ENCODE data around the gene TTC5.
"Not testable (repeated sequence)": the region's sequence is repeated elsewhere in the genome, so short reads cannot be mapped to it uniquely, and the experiment has no call there.

TTC5 gene

DNA sequence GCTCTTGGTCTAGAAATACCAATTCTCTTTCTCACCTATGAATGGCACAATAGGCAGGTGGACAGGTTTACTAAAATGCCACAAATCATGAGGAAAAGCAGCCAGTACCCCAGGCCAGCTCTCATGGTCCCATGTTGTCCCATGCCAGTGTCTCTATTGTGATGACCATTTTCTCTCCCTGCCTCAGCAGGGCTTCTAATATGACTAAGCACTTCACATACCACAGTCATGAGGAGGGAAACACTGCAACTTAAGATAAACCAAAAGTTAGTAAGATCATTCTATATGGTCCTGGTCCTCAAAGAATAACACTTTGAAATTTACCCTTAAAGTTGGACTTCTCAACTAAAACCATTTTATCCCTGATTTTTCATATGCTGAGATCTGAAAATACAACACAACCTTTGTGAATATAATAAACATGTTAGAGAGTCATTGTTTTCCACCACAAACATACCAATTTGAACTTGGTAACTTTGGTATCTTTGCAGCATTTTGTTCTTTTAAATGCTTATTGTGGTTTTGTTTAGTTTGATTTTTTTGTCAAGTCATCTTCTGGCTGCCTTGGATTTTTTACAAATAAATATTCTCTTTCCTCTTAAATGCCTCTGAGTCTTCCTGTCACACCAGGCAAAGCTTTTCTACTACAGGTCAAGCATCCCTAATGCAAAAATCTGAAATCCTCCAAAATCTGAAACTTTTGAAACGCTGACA lies 3.6 kb downstream of the TTC5 start:
- no peak for DNase-seq

DNA sequence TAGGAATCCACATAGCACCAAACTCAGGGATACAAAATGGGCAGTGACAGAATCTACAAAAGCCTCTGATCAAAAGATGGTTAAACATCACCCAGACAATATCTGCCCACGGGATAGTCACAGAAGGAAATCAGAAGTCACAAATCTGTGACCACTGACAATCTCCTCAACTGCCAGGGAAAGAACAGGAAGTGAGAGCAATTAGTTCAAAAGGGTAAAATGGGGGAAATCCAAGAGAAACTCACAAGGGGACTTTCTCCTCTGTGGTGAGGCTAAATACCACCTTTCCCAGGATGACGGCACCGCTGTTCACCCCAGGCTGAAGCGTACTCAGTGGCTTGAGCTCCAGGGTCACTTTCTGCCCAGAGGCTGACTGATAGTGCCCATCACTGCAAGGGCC lies 10.7 kb downstream of the TTC5 start:
- DNase-seq, result no peak

DNA sequence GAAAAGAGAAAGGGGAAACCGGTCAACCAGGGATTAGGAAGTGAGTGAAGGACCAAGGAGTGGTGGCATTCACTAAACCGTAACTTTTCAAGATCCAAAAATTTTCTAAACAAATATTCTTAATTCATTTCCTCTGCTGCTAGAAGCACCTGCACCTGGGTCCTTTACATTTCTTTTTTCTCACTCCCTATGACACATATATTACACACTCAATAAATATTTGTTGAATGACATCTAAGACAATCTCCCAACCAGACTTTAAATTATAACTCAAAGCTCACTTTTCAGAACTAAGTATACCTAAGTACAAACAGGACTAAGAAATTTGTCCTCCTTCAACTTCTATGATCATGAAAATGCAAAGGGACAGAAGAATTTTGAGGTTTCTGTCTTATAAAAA lies 11.1 kb downstream of the TTC5 start:
- no peak for DNase-seq

DNA sequence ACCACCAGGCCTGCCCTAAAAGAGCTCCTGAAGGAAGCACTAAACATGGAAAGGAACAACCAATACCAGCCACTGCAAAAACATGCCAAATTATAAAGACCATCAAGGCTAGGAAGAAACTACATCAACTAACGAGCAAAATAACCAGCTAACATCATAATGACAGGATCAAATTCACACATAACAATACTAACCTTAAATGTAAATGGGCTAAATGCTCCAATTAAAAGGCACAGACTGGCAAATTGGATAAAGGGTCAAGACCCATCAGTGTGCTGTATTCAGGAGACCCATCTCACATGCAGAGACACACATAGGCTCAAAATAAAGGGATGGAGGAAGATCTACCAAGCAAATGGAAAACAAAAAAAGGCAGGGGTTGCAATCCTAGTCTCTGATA lies 23.8 kb downstream of the TTC5 start:
- not testable (repeated sequence) for DNase-seq

DNA sequence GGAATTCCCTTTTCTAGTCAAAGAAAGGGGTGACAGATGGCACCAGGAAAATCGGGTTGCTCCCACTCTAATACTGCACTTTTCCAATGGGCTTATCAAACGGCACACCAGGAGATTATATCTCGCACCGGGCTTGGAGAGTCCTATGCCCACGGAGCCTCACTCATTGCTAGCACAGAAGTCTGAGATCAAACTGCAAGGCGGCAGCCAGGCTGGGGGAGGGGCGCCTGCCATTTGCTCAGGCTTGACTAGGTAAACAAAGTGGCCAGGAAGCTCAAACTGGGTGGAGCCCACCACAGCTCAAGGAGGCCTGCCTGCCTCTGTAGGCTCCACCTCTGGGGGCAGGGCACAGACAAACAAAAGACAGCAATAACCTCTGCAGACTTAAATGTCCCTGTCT lies 25.5 kb downstream of the TTC5 start:
- not testable (repeated sequence) for DNase-seq

DNA sequence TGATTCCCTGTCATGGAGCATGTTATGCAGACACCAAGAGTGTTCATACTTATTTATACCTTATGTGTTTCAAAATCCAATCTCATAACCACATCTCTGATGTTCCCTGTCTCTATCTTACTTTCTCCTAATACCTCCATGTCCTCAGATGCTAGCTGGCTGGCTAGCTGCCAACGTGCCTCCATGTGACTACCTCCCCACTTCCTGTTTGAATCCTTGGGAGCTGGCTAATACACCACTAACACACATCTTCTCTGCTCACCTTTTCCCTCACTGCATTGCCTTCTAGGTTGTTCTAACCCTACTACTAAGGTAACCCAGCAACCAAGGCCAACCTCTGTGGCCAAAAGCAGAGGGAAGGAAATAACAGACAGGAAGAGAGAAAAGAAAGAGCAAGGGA lies 27.3 kb downstream of the TTC5 start:
- no peak for DNase-seq

DNA sequence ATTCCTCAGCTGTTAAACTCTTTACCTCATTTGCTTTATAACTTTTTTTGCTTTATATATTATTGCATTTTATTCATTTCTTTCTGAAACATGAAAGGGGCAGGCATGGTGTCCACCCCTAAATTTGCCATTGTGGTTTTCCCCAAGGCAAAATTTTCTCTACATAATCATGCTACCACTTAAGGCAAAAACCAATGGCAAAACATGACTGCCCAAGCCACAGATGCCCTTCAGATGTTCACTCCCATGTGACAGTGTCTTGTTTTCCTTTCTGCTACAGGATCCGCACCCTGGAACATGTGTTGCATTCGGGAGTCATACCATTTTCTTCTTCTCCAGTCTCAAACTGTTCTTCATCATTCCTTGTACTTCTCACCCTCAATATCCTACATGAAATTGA lies 28.3 kb downstream of the TTC5 start:
- no peak for DNase-seq

DNA sequence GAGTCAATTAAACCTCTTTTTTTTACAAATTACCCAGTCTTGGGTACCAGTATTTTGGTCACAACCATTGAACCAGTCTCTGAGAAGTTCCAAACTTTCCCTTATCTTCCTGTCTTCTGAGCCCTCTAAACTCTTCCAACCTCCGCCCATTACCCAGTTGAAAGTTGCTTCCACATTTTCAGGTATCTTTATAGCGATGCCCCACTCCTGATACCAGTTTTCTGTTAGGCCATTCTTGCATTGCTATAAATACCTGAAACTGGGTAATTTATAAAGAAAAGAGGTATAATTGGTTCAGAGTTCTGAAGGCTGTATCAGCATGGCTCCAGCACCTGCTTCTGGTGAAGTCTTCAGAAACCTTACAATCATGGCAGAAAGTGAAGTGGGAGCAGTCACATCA lies 31.7 kb downstream of the TTC5 start:
- no peak for DNase-seq

DNA sequence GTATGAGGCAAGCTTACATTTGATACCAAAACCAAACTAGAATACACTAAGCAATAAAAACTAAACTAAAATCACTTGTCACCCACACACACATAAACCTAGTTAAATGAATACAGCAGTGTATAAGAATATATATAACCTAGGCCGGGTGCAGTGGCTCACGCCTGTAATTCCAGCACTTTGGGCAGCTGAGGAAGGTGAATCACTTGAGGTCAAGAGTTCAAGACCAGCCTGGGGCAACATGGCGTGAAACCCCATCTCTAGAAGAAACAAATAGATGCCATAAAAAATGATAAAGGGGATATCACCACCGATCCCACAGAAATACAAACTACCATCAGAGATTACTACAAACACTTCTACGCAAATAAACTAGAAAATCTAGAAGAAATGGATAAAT lies 41.4 kb downstream of the TTC5 start:
- not testable (repeated sequence) for DNase-seq

DNA sequence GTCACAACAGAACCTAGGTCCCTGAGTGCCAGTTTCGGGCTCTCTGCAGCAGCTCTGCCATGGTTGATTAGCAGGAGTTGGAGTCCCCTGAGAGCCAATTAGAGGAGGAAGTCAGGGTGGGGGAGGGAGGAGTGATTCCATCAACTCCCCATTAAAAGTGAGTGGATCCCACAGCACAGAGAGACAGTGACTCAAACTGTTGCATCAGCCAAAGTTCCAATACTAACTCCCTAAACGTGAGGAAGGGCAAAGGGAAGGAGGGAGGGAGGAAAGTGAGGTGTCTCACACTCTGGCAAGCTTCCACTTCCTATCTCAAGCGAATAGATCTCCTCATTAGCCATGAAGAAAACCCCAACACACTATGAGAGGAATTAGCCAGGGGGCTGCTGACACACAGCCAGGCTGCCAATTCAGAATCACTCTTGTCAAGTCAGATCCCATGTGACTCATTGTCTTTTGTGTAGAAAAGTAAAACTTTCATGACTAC lies 43.1 kb downstream of the TTC5 start:
- DNase-seq, result no peak

DNA sequence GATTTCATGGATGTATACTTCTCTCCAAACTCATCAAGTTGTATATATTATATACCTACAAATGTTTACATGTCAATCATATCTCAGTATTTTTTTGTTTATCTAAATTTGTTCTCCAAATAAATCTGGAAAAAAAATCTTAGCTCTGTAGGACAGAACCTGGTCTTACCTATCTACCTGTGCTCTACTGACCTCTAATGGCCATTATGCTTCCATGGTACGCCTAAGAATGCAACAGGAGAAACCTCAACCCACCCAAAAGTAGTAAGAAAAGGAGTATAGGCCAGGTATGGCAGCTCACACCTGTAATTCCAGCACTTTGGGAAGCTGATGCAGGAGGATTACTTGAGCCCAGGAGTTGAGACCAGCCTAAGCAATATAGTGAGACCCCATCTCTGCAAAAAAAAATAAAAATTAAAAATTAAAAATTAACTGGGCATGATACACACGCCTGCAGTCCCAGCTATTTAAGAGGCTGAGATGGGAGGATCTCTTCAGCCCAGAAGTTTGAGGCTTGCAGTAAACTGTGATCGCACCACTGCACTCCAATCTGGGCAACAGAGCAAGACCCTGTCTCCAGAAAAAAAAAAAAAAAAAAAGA lies 58.0 kb downstream of the TTC5 start:
- DNase-seq, result peak in 1 of 2 experiments; percentile 1

Measured in NCI-H2081 (cell line).